ENCODE results near the gene LHX1. TPM values are rescaled to one million over a fixed set of nuclear protein-coding genes. Genes with fewer than 3 reads are reported as not detected.

The LHX1 gene
- total RNA-seq, 1 experiment from 2014 or later, result 0.35 TPM

- Mint-ChIP-seq H3K4me3 (ENCODE audit: low read depth, unreplicated experiment) (no peak overlapping the region), H3K4me1 (ENCODE audit: low read depth, unreplicated experiment) (peaks cover 15% of the 10 kb centered on the region), H3K27me3 (ENCODE audit: unreplicated experiment) (peaks cover 69% of the 10 kb centered on the region), H3K36me3 (ENCODE audit: insufficient read depth, unreplicated experiment) (peaks cover 16% of the 10 kb centered on the region), H3K27ac (ENCODE audit: unreplicated experiment) (no peak overlapping the region), H3K9me3 (ENCODE audit: low read depth, unreplicated experiment) (no peaks in the 10 kb centered on the region)
- intact Hi-C loops (cut with micrococcal nuclease; ENCODE audit: unreplicated experiment), result no loop called here
- no TSS peak for BruUV-seq (replicated peaks)
- no peak for DNase-seq
- CTCF ChIA-PET, result interaction anchor here (0.6 to 0.7 kb wide), 2 partner anchors 88 to 341 kb away, joined by 5 to 7 read pairs; no protein-coding TSS in a partner anchor
- TF ChIP-seq CTCF (IDR thresholded peaks at IDR 0.05; ENCODE audit: unreplicated experiment), result no peak
Observed at GRCh38 chr17:36944553-36944952, 7.3 kb downstream of the LHX1 start.

GRCh38 chr17:36945140-36945539 lies 7.9 kb downstream of the LHX1 start:
- peaks cover 21% of the 10 kb centered on the region for H3K4me1 Mint-ChIP-seq (ENCODE audit: low read depth, unreplicated experiment)
- H3K27me3 Mint-ChIP-seq (ENCODE audit: unreplicated experiment), result peaks cover 63% of the 10 kb centered on the region
- H3K9me3 Mint-ChIP-seq (ENCODE audit: low read depth, unreplicated experiment), result no peaks in the 10 kb centered on the region
- no peak for DNase-seq
- no TSS peak for BruUV-seq (replicated peaks)
- intact Hi-C loops (cut with micrococcal nuclease; ENCODE audit: unreplicated experiment), result no loop called here
- CTCF ChIA-PET, result interaction anchor here (0.6 kb wide), 1 partner anchor 342 kb away, joined by 7 read pairs; no protein-coding TSS in a partner anchor
- H3K27ac Mint-ChIP-seq (ENCODE audit: unreplicated experiment), result no peak overlapping the region
- no peak overlapping the region for H3K4me3 Mint-ChIP-seq (ENCODE audit: low read depth, unreplicated experiment)
- peaks cover 22% of the 10 kb centered on the region for H3K36me3 Mint-ChIP-seq (ENCODE audit: insufficient read depth, unreplicated experiment)
- TF ChIP-seq CTCF (IDR thresholded peaks at IDR 0.05; ENCODE audit: unreplicated experiment), result no peak

GRCh38 chr17:36945959-36946725 lies 8.9 kb downstream of the LHX1 start:
- Mint-ChIP-seq H3K4me3 (ENCODE audit: low read depth, unreplicated experiment) (no peak overlapping the region), H3K36me3 (ENCODE audit: insufficient read depth, unreplicated experiment) (peaks cover 31% of the 10 kb centered on the region), H3K27me3 (ENCODE audit: unreplicated experiment) (peaks cover 53% of the 10 kb centered on the region), H3K9me3 (ENCODE audit: low read depth, unreplicated experiment) (no peaks in the 10 kb centered on the region), H3K27ac (ENCODE audit: unreplicated experiment) (no peak overlapping the region), H3K4me1 (ENCODE audit: low read depth, unreplicated experiment) (peaks cover 30% of the 10 kb centered on the region)
- intact Hi-C loops (cut with micrococcal nuclease; ENCODE audit: unreplicated experiment), result no loop called here
- no TSS peak for BruUV-seq (replicated peaks)
- CTCF ChIA-PET, result no interaction called here
- TF ChIP-seq CTCF (IDR thresholded peaks at IDR 0.05; ENCODE audit: unreplicated experiment), result no peak
- no peak for DNase-seq

GRCh38 chr17:36946726-36947091 lies 9.4 kb downstream of the LHX1 start:
- Mint-ChIP-seq H3K27me3 (ENCODE audit: unreplicated experiment) (peaks cover 47% of the 10 kb centered on the region), H3K4me3 (ENCODE audit: low read depth, unreplicated experiment) (no peak overlapping the region), H3K9me3 (ENCODE audit: low read depth, unreplicated experiment) (no peaks in the 10 kb centered on the region), H3K36me3 (ENCODE audit: insufficient read depth, unreplicated experiment) (peaks cover 31% of the 10 kb centered on the region), H3K27ac (ENCODE audit: unreplicated experiment) (no peak overlapping the region), H3K4me1 (ENCODE audit: low read depth, unreplicated experiment) (peaks cover 30% of the 10 kb centered on the region)
- no peak for DNase-seq
- no peak for TF ChIP-seq CTCF (IDR thresholded peaks at IDR 0.05; ENCODE audit: unreplicated experiment)
- intact Hi-C loops (cut with micrococcal nuclease; ENCODE audit: unreplicated experiment), result no loop called here
- no TSS peak for BruUV-seq (replicated peaks)
- CTCF ChIA-PET, result no interaction called here

Measured in Calu3 (cell line).